SK-N-DZ (cell line): ENCODE results near the gene FEM1B.

Experiments
- DNase-seq: peaks from one replicate; pipeline ENCODE4 v3.0.0-alpha.2; 2015; ENCODE audit warnings: low spot score

FEM1B gene

GRCh38 chr15:68284616-68285258, 7.2 kb downstream of the FEM1B start:
- DNase-seq: no peak

- no peak for DNase-seq
Measured at GRCh38 chr15:68285259-68285980, 7.9 kb downstream of the FEM1B start.

GRCh38 chr15:68286256-68286655, 8.7 kb downstream of the FEM1B start:
- no peak for DNase-seq

- DNase-seq: no peak
Measured at GRCh38 chr15:68289057-68289456, 11.5 kb downstream of the FEM1B start.

GRCh38 chr15:68289621-68290352, 12.2 kb downstream of the FEM1B start:
- DNase-seq: no peak

GRCh38 chr15:68290715-68291114, 13.2 kb downstream of the FEM1B start:
- DNase-seq: no peak

GRCh38 chr15:68292157-68292781, 14.7 kb downstream of the FEM1B start:
- no peak for DNase-seq

GRCh38 chr15:68292967-68293366, 15.4 kb downstream of the FEM1B start:
- no peak for DNase-seq

GRCh38 chr15:68295014-68295805, 17.7 kb downstream of the FEM1B start:
- DNase-seq: no peak

- no peak for DNase-seq
Measured at GRCh38 chr15:68298336-68298735, 20.8 kb downstream of the FEM1B start.

- no peak for DNase-seq
Measured at GRCh38 chr15:68298882-68299381, 21.4 kb downstream of the FEM1B start.

- DNase-seq: no peak
Measured at GRCh38 chr15:68299436-68299835, 21.9 kb downstream of the FEM1B start.

- no peak for DNase-seq
Measured at GRCh38 chr15:68300115-68300940, 22.8 kb downstream of the FEM1B start.

- DNase-seq: no peak
Measured at GRCh38 chr15:68301301-68301700, 23.8 kb downstream of the FEM1B start.

GRCh38 chr15:68302729-68303128, 25.2 kb downstream of the FEM1B start:
- DNase-seq: no peak

- no peak for DNase-seq
Measured at GRCh38 chr15:68303134-68303533, 25.6 kb downstream of the FEM1B start.

GRCh38 chr15:68303560-68304436, 26.3 kb downstream of the FEM1B start:
- DNase-seq: no peak

- DNase-seq: peak; percentile 48
Measured at GRCh38 chr15:68304589-68305337, 27.2 kb downstream of the FEM1B start.
